ENCODE data around the gene GNLY.

- TF ChIP-seq EZH2 (IDR thresholded peaks at IDR 0.05; ENCODE audit: borderline replicate concordance, low read length) = no peak
- no peak for TF ChIP-seq CTCF (conservative IDR thresholded peaks at IDR 0.05 in 1 of 2, IDR thresholded peaks at IDR 0.05 in 1 of 2; ENCODE audit: extremely low read depth in 1 of 2, insufficient read depth in 1 of 2, low read depth in 1 of 2, low read length in 2 of 2)
Observed at GRCh38 chr2:85733121-85733960, 39.2 kb downstream of the GNLY start.
